SK-N-SH (cell line): ENCODE measurements around the gene TMEM87B.

ENCODE experiments used
- EP300 ChIP-seq, 2 experiments: IDR thresholded peaks; 2 replicates each; pipeline versions ENCODE4 v1.4.0 to v1.6.1; 2012; ENCODE audit warnings: borderline replicate concordance in 1 of 2, low read depth in 1 of 2, low read length in 1 of 2
- EZH2phosphoT487 ChIP-seq: fragments of 200-600 bp; sonication (generic); IDR thresholded peaks from 2 replicates; pipeline ENCODE4 v1.6.1; 2017; ENCODE audit warnings: low read depth, mixed run types, mild to moderate bottlenecking, antibody characterized with exemption, moderate library complexity, borderline replicate concordance
- FOXJ3 ChIP-seq: sonication (generic); formaldehyde crosslinking; IDR thresholded peaks from 2 replicates; pipeline ENCODE4 v1.5.1; 2020; ENCODE audit warnings: mild to moderate bottlenecking, missing genetic modification reagents
- JUND ChIP-seq: IDR thresholded peaks from 2 replicates; pipeline ENCODE4 v1.4.0; 2012
- POLR2AphosphoS5 ChIP-seq: IDR thresholded peaks from 2 replicates; pipeline ENCODE4 v1.6.1; 2012; ENCODE audit warnings: low read depth, low read length
- RFX5 ChIP-seq: IDR thresholded peaks from 2 replicates; pipeline ENCODE4 v1.6.1; 2012; ENCODE audit warnings: mild to moderate bottlenecking, improper control_type of control experiment, low read length
- SIN3A ChIP-seq: IDR thresholded peaks from 2 replicates; pipeline ENCODE4 v1.6.1; 2012; ENCODE audit warnings: low read depth, mild to moderate bottlenecking, low read length, moderate library complexity, borderline replicate concordance
- TAF1 ChIP-seq: IDR thresholded peaks from 2 replicates; pipeline ENCODE4 v1.6.1; 2012; ENCODE audit warnings: low read depth, mild to moderate bottlenecking, low read length, moderate library complexity, borderline replicate concordance
- TEAD4 ChIP-seq: IDR thresholded peaks from 2 replicates; pipeline ENCODE4 v1.4.0; 2012; ENCODE audit warnings: mild to moderate bottlenecking, borderline replicate concordance; ENCODE audit not compliant: insufficient read depth
- TF ChIP-seq, protein P1 (sequence below): IDR thresholded peaks from 2 replicates; pipeline ENCODE4 v1.6.1; 2012; ENCODE audit warnings: mild to moderate bottlenecking, low read depth, low read length, moderate library complexity
- TF ChIP-seq, protein P2 (sequence below): IDR thresholded peaks from 2 replicates; pipeline ENCODE4; 2012
- TF ChIP-seq, protein P3 (sequence below): fragments of 200-600 bp; sonication (generic); IDR thresholded peaks from 2 replicates; pipeline ENCODE4 v1.6.1; 2017; ENCODE audit warnings: antibody characterized with exemption, mild to moderate bottlenecking, moderate library complexity
- TF ChIP-seq, protein P4 (sequence below): IDR thresholded peaks from 2 replicates; pipeline ENCODE4 v1.4.0; 2012; ENCODE audit warnings: low read depth, borderline replicate concordance
- TF ChIP-seq, protein P5 (sequence below): IDR thresholded peaks from 2 replicates; pipeline ENCODE4 v1.4.0; 2012; ENCODE audit warnings: low read depth

DNA sequence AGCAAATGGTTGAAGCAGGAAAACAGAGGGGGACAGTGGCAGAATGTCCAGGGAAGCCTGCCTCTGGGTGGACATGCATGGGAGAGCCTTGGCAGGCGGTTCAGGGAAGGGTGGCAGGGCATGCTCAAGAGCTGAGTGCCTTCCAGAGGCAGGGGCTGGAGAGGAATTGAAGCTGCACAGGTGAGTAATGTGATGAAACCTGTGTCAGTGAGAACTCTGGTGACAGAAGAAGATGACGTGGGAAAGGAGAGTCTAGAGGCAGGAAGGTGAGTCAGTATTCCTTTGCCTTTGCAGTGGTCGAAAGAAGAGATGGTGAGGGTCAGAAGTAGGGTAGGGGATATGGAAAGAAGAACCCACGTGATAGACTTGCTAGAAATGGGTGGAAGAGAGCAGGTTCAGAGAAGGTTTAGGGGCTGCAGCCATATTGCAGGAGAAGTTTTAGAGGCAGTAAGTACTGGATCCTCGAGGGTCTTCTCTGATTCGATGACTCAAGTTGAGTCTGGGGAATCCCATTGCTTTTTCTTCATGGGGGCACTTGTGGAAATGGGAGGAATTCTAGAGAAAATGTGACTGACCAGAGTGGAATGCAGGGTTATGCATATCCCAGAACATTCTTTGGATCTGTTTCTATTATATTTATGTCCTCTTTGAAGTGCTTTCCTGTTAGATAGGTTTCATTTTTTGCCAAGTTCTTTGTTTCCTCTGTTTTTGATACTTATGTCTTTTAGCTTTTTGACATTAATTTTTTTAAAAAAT, 37.4 kb downstream of the TMEM87B start:
- TF ChIP-seq, protein P1, sequence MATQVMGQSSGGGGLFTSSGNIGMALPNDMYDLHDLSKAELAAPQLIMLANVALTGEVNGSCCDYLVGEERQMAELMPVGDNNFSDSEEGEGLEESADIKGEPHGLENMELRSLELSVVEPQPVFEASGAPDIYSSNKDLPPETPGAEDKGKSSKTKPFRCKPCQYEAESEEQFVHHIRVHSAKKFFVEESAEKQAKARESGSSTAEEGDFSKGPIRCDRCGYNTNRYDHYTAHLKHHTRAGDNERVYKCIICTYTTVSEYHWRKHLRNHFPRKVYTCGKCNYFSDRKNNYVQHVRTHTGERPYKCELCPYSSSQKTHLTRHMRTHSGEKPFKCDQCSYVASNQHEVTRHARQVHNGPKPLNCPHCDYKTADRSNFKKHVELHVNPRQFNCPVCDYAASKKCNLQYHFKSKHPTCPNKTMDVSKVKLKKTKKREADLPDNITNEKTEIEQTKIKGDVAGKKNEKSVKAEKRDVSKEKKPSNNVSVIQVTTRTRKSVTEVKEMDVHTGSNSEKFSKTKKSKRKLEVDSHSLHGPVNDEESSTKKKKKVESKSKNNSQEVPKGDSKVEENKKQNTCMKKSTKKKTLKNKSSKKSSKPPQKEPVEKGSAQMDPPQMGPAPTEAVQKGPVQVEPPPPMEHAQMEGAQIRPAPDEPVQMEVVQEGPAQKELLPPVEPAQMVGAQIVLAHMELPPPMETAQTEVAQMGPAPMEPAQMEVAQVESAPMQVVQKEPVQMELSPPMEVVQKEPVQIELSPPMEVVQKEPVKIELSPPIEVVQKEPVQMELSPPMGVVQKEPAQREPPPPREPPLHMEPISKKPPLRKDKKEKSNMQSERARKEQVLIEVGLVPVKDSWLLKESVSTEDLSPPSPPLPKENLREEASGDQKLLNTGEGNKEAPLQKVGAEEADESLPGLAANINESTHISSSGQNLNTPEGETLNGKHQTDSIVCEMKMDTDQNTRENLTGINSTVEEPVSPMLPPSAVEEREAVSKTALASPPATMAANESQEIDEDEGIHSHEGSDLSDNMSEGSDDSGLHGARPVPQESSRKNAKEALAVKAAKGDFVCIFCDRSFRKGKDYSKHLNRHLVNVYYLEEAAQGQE: no peak
- TF ChIP-seq POLR2AphosphoS5: no peak
- TF ChIP-seq, protein P2, sequence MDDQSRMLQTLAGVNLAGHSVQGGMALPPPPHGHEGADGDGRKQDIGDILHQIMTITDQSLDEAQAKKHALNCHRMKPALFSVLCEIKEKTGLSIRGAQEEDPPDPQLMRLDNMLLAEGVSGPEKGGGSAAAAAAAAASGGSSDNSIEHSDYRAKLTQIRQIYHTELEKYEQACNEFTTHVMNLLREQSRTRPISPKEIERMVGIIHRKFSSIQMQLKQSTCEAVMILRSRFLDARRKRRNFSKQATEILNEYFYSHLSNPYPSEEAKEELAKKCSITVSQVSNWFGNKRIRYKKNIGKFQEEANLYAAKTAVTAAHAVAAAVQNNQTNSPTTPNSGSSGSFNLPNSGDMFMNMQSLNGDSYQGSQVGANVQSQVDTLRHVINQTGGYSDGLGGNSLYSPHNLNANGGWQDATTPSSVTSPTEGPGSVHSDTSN: peak; percentile 22; the same call in 1 of the 2 replicates
- TF ChIP-seq, protein P3, sequence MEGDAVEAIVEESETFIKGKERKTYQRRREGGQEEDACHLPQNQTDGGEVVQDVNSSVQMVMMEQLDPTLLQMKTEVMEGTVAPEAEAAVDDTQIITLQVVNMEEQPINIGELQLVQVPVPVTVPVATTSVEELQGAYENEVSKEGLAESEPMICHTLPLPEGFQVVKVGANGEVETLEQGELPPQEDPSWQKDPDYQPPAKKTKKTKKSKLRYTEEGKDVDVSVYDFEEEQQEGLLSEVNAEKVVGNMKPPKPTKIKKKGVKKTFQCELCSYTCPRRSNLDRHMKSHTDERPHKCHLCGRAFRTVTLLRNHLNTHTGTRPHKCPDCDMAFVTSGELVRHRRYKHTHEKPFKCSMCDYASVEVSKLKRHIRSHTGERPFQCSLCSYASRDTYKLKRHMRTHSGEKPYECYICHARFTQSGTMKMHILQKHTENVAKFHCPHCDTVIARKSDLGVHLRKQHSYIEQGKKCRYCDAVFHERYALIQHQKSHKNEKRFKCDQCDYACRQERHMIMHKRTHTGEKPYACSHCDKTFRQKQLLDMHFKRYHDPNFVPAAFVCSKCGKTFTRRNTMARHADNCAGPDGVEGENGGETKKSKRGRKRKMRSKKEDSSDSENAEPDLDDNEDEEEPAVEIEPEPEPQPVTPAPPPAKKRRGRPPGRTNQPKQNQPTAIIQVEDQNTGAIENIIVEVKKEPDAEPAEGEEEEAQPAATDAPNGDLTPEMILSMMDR: no peak
- peak; percentile 40; the same call in 1 of the 2 replicates for TF ChIP-seq JUND
- TF ChIP-seq TEAD4: peak; percentile 68; the same call in 1 of the 2 replicates
- no peak for TF ChIP-seq RFX5
- TF ChIP-seq TAF1: no peak
- no peak for TF ChIP-seq FOXJ3 (CRISPR knock-in tag)
- no peak for TF ChIP-seq SIN3A
- TF ChIP-seq EP300 (IDR thresholded peaks at IDR 0.05; ENCODE audit: borderline replicate concordance in 1 of 2, low read depth in 1 of 2, low read length in 1 of 2): peak in 1 of 2 experiments; percentile 24; a peak in 1 of 4 replicates
- TF ChIP-seq, protein P4, sequence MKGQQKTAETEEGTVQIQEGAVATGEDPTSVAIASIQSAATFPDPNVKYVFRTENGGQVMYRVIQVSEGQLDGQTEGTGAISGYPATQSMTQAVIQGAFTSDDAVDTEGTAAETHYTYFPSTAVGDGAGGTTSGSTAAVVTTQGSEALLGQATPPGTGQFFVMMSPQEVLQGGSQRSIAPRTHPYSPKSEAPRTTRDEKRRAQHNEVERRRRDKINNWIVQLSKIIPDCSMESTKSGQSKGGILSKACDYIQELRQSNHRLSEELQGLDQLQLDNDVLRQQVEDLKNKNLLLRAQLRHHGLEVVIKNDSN: no peak
- TF ChIP-seq, protein P5, sequence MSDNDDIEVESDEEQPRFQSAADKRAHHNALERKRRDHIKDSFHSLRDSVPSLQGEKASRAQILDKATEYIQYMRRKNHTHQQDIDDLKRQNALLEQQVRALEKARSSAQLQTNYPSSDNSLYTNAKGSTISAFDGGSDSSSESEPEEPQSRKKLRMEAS: no peak
- TF ChIP-seq EZH2phosphoT487: no peak
